Mesothelial cell of epicardium (in vitro differentiated cells): ENCODE data around the gene SRPRB. TPM values are rescaled to one million over a fixed set of nuclear protein-coding genes. Genes with fewer than 3 reads are reported as not detected.

ENCODE experiments used
- DNase-seq, 2 experiments: peaks; one replicate each; pipeline ENCODE4 v3.0.0; 2021; ENCODE audit warnings: low spot score in 2 of 2; ENCODE audit not compliant: unreplicated experiment in 2 of 2
- H3K27ac Mint-ChIP-seq: 2 replicates; pipeline ENCODE4 v1.8.0; 2021; ENCODE audit warnings: mixed read lengths
- H3K27me3 Mint-ChIP-seq: 2 replicates; pipeline ENCODE4 v1.8.0; 2021; ENCODE audit warnings: low read depth, mixed read lengths
- H3K36me3 Mint-ChIP-seq: 2 replicates; pipeline ENCODE4 v1.8.0; 2021; ENCODE audit warnings: mixed read lengths
- H3K4me1 Mint-ChIP-seq: 2 replicates; pipeline ENCODE4 v1.8.0; 2021; ENCODE audit warnings: mixed read lengths
- H3K4me3 Mint-ChIP-seq: 2 replicates; pipeline ENCODE4 v1.8.0; 2021; ENCODE audit warnings: mild to moderate bottlenecking, moderate library complexity, mixed read lengths
- H3K9me3 Mint-ChIP-seq: 2 replicates; pipeline ENCODE4 v1.8.0; 2021; ENCODE audit warnings: mixed read lengths
- CTCF ChIP-seq: fragments of 200-600 bp; sonication (generic); IDR thresholded peaks from one replicate; pipeline ENCODE4 v1.5.0; 2021; ENCODE audit warnings: antibody characterized with exemption; ENCODE audit not compliant: unreplicated experiment
- total RNA-seq: library from RNA; stranded (reverse); gene quantifications from 3 replicates; pipeline ENCODE4 v1.2.1, GENCODE V29; 2021

SRPRB gene
- total RNA-seq, 1 donor from 2014 or later: 42.5 TPM

DNA sequence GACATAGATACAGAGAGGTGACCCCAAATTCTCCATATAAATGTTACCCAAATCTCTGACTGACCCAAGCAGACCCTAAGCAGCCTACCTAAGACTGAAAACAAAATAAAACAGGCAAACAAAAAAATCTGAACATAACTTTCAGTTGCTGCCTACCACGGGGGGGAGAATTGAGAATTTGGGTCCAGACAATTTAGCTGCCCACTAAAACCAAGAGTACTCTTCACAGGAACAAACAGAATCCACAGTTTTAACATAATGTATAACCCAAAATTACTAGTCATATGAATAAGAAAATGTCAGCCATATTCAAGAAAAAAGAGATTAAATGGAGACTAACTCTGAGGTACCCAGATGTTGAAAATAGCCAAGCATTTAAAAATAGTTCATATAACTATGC is 44.4 kb downstream of the SRPRB start:
- H3K9me3 Mint-ChIP-seq: peaks cover 20% of the 10 kb centered on the region
- H3K27me3 Mint-ChIP-seq: no peaks in the 10 kb centered on the region
- no peak for DNase-seq
- no peak overlapping the region for H3K4me3 Mint-ChIP-seq
- no peak for TF ChIP-seq CTCF
- H3K4me1 Mint-ChIP-seq: no peaks in the 10 kb centered on the region
- H3K27ac Mint-ChIP-seq: no peak overlapping the region
- H3K36me3 Mint-ChIP-seq: peaks cover 1% of the 10 kb centered on the region

DNA sequence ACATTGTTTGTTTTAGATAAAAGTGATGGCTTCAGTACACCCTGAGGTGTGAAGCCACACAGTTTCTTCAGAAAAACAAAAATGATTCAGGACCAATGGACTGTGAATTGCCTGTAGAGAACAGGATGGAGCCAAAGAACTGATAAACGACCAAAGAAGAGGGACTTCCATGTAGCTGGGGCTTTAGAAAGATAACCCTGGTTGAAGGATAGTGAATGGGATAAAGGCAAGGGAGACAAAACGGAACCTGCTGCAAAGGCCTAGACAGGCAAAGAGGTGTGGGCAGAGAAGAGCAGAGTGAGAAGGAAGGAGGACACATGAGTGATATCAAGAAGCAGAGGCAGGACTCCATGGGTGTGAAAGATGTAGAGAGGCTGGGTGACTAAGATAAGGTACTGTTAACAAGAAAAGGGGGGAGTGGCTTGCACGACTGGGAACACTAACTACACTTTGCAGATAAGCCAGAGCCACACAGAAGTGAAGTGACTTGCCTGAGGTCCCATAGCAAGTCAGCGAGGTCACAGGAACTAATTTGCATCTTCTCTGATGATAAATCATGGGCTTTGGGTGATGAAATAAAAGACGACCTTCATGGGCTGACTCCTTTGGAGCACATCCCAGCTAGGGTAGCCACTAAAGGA is 45.8 kb downstream of the SRPRB start:
- Mint-ChIP-seq H3K9me3 (peaks cover 14% of the 10 kb centered on the region), H3K36me3 (peaks cover under 1% of the 10 kb centered on the region), H3K4me3 (no peak overlapping the region), H3K27ac (no peak overlapping the region), H3K4me1 (no peaks in the 10 kb centered on the region), H3K27me3 (no peaks in the 10 kb centered on the region)
- no peak for TF ChIP-seq CTCF
- no peak for DNase-seq

GRCh38 chr3:133851931-133852330 is 46.3 kb downstream of the SRPRB start:
- Mint-ChIP-seq H3K36me3 (no peaks in the 10 kb centered on the region), H3K4me1 (no peaks in the 10 kb centered on the region), H3K4me3 (no peak overlapping the region), H3K9me3 (peaks cover 14% of the 10 kb centered on the region), H3K27me3 (no peaks in the 10 kb centered on the region), H3K27ac (no peak overlapping the region)
- no peak for TF ChIP-seq CTCF
- no peak for DNase-seq

DNA sequence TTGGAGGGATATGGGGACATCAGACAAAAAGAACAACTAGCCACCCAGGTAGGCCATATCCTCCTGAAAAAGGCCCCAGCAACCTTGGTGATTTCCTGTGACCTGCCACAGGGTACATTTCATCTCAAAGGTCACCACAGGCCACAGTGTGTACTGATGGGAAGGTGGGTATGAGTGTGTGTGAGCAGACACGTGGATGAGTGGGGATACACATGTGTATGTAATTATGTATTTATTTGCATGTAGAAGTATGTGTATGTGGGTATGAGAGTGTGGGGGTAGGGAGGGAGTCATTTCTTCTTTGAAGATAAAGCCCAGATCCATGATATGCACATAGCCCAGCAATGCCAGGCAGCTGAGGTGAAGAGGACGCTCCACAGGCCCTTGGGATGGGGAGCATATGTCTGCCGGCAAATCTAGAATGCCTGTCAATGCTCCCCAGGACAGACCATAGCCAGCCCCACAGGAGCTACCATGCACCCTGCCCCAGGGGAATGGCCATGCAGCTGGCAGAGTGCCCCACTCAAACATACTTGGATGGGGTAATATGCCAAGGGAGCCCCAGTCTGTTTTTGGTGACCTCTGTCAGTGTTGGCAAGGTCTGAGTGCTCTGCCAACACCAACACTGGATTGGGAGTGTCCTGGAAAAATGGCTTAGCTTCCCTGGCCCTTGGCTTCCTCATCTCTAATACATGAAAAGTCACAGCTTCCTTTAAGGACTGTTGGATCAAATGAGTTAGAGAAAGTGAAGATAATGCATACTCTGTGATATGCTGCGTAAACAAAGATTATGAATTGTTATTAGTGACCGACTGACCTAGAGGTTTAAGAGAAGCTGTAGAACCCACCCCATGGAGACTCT is 47.7 kb downstream of the SRPRB start:
- no peak for TF ChIP-seq CTCF
- no peaks in the 10 kb centered on the region for H3K27me3 Mint-ChIP-seq
- DNase-seq: no peak
- no peaks in the 10 kb centered on the region for H3K36me3 Mint-ChIP-seq
- no peak overlapping the region for H3K27ac Mint-ChIP-seq
- no peaks in the 10 kb centered on the region for H3K4me1 Mint-ChIP-seq
- peaks cover 14% of the 10 kb centered on the region for H3K9me3 Mint-ChIP-seq
- no peak overlapping the region for H3K4me3 Mint-ChIP-seq

- DNase-seq: no peak
- no peak overlapping the region for H3K27ac Mint-ChIP-seq
- no peak for TF ChIP-seq CTCF
- no peaks in the 10 kb centered on the region for H3K27me3 Mint-ChIP-seq
- H3K4me3 Mint-ChIP-seq: no peak overlapping the region
- no peaks in the 10 kb centered on the region for H3K4me1 Mint-ChIP-seq
- no peaks in the 10 kb centered on the region for H3K36me3 Mint-ChIP-seq
- peaks cover 14% of the 10 kb centered on the region for H3K9me3 Mint-ChIP-seq
Observed at GRCh38 chr3:133853925-133854227, 48.3 kb downstream of the SRPRB start.
